GM18909 (cell line): ENCODE data around the gene ITIH5.
"Not testable (repeated sequence)": the region's sequence is repeated elsewhere in the genome, so short reads cannot be mapped to it uniquely, and the experiment has no call there.

Experiments used
- ATAC-seq: cut with Tn5 transposase; IDR thresholded peaks from one replicate; pipeline ENCODE4 v1.9.1; 2021; ENCODE audit warnings: mild to moderate bottlenecking; ENCODE audit not compliant: unreplicated experiment, poor library complexity

ITIH5 gene

DNA sequence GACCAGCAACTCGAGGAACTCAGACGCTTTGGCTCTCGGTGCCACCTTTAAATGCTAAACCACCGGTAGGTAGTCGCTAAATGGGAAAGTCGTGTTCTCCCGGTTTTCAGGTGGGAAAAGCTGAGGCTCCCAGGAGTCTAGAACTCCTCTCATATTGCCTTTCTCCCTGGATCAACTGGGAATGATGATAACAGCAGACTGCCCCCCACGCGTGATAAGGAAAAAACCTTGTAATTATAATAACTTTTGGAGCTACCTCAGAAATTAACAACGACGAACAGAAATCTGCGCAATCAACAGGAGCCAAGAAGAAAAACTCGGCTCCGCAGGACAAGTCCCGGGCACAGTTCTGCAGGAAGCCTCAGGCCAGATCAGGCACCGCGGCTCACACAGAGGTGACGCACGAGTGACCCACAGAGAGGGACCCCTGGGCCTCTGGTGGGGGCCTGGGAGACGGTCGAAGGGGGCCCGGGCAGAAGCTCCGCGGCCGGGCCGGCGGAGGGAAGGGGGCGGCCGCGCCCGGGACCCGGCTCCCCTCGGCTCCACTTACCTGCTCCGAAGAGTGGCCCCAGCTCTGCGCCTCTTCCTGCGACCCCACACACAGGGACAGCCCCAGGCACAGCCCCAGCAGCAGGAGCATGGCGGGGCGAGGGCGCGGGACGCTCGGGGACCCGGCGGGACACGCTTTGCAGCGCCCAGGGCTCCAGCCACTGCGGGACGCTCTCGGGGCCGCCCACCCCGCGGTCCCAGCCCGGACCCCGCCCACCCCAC lies at the start of gene ITIH5:
TSS of gene ITIH5 (minus strand) at position 714 of the 771 bp plus-strand sequence. CDS start at position 640, 74 bp downstream.
- ATAC-seq = no peak

DNA sequence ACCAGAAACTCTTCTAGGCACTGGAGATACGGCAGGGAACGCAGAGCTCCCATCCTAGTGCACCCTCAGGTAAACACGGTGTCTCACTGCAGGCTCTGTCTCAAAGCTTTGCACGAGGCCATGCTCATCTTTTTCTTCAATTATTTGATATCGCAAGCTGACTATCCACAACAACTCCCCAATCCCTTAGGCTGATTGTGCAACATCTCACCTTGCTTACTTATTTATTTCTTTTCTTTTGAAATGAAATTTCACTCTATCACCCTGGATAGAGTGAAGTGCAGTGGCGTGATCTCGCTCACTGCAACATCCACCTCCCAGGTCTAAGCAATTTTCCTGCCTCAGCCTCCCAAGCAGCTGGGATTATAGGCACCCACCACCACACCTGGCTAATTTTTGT lies 48.7 kb upstream of the ITIH5 start:
- ATAC-seq = no peak

DNA sequence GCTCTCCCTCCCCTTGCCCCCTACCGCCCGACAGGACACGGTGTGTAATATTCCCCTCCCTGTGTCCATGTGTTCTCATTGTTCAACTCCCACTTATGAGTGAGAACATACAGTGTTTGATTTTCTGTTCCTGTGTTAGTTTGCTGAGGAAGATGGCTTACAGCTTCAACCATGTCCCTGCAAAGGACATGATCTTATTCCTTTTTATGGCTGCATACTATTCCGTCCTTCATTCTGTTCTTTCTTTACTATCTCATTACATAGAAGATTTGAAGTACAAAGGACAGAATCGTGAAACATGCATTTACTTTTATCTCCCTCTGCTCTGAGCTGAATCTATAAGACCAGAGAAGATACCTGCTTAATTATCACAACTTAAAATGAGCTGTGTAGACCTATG lies 44.3 kb upstream of the ITIH5 start:
- not testable (repeated sequence) for ATAC-seq

DNA sequence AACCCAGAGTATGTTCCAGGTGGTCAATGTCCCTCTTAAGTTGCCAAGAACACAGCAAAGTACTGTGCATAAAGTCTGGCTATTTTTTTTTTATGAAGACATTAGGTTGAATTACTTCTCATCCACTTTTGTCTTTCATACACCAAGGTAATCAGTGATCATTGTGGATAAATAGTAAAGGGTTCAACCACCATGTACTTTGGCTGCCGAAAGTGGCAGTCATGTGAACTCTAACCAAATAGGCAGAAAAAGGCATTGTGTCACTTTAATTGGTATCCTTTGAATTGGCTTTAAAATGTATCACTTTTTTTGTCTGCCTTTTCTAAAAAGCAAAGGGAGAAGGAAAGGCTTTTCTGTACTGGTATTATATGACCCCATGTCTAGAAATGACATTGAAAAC lies 43.7 kb upstream of the ITIH5 start:
- ATAC-seq = no peak

DNA sequence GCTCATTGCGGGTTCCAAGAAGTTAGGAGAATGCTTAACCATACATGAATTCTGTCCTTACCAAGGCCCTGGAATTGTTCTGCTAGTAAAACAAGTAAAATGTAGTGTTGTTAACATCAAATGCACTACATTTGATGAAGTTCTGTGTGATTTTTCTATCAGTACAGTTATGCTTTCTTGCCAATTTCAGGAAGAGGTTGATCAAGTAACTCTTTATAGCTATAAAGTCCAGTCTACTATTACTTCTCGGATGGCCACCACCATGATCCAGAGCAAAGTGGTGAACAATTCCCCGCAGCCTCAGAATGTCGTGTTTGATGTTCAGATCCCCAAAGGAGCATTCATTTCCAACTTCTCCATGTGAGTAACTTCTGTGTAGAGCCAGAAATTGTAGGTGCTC lies 42.1 kb upstream of the ITIH5 start:
- ATAC-seq = no peak

DNA sequence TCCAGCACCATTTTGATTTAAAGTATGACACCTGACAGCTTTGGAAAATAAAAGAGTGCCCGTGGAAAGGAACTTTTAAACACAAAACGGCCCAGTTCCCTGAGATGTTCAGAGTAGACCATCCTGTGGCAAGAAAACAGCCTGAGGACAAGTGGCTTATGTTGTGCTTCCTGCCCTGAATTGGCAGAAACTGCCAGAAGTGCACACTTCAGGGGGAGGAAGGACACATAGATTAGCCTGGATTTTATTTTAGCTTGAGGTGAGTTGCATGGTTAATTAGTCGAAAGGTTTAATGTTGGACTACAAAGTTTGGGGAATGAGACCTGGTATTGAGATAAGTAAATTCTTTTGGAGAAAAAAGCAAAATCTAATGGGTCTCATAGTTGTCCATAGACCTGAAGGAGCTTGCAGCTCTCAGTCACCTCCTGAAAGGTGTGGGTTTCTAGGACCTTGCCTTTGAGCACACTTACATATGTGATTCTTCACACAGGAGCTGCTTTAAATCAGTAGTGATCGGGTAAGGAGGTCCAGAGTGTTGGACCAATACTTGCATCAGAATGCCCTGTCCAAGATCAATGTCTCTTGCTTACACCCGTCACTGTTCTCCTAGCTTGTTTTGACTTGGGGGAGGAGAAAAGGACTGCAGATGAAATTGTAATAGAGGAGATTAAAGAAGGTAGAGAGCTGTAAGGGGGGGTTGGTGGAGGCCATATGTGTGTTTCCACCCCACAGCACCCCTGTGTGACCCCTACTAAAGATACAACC lies 41.3 kb upstream of the ITIH5 start:
- ATAC-seq = no peak

DNA sequence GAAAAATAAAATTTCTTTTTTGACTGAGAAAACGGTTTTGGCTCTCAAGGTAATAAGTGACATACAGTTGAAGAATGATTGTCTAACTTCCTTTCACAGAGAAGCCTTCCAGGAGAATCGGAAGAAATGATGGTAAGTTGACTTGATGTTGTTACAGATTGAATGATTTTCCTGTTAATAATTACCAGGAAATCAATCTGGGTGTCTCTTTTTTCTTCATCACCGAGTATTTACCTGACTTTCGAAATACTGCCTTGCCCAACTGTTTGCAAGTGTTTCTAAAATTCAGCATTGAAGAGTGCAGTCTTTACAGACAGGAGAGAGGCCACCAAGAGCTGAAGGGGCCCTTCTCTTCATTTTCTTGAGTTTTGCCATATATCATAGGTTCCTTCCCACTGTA lies 40.3 kb upstream of the ITIH5 start:
- no peak for ATAC-seq

DNA sequence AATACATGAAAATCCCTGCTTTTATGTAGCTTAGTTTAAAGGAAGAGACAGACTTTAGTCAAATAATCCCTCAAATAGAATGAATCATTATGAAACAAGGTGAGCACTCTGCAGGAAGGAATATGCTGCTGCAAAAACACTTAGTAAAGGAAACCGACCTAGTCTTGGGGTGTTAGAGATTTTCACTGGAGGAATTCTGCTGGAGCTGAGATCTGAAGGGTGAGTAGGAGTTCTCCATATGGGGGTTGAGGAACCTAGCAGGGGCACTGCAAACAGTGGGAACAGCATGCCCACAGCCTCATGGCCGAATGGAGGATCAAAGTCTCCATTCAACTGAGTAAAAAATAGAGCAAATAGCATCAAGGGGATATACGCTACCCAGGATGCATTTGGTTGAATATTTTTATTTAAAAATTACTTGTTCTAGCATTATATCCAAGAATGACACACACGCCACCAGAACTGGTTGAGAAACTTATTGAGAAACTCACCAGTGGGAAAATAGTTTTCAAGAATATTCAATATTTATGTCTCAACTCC lies 39.8 kb upstream of the ITIH5 start:
- no peak for ATAC-seq

DNA sequence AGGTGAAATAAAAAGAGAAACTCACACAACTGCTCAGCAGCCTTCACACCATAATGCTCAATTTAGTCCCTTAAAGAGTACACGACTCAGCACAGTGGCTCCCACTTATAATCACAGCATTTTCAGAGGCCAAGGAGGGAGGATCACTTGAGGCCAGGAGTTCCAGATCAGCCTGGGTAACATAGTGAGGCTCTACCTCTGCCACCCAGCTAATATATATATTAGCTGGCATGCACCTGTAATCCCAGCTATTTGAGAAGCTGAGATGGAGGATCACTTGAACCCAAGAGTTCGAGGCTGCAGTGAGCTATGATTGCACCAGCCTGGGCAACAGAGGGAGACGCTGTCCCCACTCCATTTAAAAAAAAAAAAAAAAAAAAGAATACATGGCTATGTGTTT lies 38.6 kb upstream of the ITIH5 start:
- no peak for ATAC-seq

DNA sequence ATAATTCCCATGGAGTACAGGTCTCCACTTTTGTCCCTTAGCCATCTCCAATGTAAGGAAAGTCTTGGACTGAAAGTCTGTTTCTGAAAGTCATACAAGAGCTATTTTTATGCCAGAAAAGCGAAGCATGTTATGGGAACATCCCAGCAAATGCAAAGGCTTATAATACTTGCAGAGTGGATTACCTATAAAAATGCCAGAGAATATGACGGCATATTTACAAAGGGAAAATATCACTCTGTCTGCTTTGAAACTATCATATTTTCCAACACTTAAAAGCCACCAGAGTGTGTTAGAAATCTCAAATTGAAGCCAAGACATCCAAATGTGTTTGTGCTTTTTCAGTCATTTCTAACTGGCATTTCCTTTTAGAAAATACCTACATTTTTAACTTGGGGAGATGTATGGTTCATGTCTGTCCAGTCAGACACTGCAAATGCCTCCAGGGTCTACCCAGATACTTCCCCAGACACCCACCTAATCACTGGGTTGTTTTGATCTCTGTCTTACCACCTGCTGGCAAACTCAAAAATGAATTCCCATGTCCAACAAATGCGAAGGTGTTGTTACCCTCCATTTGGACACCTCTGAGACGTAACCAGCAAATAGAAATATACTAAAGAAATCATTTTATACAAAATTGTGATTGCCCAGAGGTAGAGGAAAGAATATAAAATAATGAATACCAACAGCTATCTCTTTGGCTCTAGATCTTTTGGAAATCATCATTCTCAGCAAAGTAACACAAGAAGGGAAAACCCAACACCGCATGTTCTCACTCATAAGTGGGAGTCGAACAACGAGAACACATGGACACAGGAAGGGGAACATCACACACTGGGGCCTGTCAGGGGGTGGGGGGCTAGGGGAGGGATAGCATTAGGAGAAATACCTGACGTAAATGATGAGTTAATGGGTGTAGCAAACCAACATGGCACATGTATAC lies 37.6 kb upstream of the ITIH5 start:
- no peak for ATAC-seq

DNA sequence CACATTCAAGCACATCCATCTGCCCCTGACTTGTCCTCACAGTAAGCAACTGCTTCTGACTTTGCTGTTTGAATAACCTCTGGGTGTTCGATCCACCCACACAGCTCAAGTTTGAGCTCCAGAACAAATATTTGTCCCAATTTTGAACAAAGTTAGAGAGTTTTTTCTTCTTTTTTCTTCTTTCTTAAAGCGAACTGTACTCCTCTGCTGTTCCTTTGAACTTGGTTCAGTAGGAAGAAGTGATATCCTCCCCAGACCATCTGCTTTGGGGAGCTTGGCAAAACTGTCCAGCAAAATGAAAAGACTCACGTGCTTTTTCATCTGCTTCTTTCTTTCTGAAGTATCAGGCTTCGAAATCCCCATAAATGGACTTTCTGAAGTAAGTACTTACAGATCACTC lies 36.4 kb upstream of the ITIH5 start, which contains the start of gene ITIH2:
TSS of gene ITIH2 (plus strand) at position 177 of the 400 bp plus-strand sequence. CDS start at position 296, 119 bp downstream.
- ATAC-seq = no peak

DNA sequence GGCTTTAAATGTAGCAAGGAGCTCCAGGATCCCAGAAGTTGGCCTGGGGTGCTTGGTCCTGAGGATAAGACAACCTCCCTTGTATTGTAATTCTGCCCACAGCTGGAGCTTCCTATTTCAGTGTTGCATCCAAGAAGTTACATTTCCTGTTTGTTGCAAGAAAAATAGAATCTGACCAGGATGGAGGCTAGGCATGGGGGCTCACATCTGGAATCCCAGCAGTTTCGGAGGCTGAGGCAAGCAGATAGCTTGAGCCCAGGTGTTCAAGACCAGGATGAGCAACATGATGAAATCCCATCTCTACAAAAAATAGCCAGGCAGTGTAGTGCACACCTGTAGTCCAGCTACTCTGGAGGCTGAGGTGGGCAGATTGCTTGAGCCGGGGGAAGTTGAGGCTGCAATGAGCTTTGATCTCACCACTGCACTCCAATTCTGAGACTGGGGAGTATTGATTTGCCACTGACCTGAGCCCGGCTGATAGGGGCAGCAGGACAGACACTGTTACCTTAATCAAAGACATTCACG lies 35.6 kb upstream of the ITIH5 start:
- ATAC-seq = no peak

DNA sequence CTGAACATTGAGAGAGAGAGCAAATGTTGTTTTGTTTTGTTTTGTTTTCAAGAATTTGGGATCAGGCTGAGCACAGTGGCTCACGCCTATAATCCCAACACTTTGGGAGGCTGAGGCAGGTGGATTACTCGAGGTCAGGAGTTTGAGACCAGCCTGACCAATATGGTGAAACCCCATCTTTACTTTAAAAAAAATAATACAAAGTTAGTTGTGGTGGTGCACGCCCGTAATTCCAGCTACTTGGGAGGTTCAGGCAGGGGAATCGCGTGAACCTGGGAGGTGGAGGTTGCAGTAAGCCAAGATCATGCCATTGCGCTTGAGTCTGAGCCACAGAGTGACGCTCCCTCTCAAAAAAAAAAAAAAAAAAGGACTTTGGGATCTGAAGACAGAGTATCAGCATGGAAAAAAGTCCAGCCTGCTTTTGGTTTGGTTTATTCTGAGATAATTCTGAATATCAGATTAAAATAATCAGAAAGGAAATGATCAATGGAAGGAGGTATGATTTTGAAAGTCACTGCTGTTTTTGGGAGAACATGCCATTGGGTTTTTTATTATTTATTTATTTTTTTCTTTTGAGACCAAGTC lies 34.5 kb upstream of the ITIH5 start:
- no peak for ATAC-seq

DNA sequence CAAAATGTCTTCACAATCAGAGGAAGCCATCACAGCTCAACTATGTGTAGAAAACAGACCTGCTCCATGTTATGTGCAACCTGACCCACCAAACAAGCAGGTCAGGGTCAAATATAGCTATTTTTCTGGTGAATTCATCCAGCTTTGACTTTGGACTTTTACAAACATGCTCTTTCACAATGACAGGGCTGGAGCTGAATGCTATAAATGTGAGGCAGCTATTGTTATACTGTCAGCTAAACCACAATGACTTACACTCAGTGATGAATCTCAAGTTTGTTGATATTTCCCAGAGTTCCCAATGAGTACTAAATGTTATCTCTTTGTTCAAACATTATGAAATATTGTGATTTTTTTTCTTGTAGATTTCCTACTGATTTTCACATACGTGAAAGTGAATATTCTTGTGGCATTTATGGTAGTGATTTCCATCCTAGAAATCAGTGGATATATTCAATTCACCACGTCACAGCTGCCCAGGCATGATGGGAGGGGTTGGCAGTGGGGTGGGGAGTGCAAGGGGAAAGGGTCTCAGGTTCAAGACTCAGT lies 33.9 kb upstream of the ITIH5 start:
- no peak for ATAC-seq

DNA sequence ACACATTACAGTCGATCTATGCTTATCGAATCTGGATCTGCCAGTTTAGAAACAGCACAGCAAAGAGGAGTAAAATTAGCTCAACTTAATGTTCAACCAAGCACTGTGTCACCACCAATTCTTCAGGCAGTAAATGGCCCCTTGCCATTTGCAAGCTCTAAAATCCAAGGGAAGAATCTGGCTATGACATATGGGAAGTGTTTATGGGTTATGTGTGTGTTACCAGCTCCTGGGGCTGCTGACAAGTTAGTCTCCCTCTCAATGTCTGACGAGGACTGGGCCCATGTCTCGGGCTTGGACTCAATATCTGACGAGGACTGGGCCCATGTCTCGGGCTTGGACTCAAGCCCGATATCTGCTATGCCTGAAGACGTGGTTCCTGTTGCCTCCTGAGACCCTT lies 30.7 kb upstream of the ITIH5 start:
- ATAC-seq = no peak

DNA sequence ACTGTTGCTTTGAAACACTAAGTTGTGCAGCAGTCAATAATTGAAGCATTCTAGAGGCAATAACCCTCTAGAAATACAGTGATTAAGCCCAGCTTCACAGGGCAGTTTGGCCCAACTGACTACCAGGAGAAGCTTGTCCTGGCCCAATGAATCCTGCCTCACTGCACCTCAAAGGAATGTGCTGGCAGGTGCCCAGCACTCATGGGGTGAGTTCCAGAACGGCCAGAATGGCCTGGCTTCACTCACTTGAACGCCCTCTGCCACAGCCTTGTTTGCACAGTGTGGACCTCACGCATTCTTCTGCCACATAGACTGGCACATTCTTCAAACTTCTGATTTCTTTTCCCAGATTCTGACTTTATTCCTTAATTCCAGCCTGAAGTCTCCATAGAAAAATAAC lies 29.8 kb upstream of the ITIH5 start:
- no peak for ATAC-seq

DNA sequence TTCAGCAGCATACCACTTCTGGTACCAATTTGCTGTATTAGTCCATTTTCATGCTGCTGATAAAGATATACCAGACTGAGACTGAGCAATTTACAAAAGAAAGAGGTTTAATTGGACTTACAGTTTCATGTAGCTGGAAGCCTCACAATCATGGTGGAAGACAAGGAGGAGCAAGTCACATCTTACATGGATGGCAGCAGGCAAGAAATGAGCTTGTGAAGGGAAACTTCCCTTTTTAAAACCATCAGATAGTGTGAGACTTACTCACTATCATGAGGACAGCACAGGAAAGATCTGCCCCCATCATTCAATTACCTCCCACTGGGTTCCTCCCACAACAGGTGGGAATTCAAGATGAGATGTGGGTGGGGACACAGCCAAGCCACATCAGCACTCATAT lies 26.4 kb upstream of the ITIH5 start:
- not testable (repeated sequence) for ATAC-seq

DNA sequence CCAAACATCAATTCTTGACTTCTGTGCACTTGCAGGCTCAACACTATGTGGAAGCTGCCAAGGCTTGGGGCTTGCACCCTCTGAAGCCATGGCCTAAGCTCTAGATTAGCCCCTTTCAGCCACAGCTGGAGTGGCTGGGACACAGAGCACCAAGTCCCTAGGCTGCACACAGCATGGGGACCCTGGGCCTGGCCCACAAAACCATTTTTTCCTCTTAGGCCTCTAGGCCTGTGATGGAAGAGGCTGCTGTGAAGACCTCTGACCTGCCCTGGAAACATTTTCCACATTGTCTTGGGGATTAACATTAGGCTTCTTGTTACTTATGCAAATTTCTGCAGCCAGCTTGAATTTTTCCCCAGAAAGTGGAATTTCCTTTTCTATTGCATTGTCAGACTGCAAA lies 25.6 kb upstream of the ITIH5 start:
- not testable (repeated sequence) for ATAC-seq

DNA sequence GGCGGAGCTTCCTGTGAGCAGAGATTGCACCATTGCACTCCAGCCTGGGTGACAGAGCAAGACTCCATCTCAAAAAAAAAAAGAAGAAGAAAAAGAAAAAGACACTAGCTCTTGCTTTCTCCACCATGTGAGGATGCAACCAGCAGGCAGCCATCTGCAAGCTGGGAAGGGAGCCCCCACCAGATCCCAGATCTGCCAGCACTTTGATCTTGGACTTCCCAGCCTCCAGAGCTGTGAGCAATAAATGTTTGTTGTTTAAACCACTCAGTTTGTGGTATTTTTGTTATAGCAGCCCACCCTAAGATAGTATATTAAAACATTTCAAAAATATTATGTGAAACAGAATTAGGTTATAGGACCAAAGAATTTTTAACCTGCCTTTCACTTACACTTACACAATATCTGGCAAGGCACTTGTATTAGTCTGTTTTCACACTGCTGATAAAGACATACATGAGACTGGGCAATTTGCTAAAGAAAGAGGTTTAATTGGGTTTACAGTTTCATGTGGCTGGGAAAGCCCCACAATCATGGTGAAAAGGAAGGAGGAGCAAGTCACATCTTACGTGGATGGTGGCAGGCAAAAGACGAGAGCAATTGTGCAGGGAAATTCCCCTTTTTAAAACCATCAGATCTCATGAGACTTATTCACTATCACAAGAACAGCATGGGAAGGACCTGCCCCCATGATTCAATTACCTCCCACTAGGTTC lies 24.3 kb upstream of the ITIH5 start:
- not testable (repeated sequence) for ATAC-seq
